Muscle layer of duodenum (tissue), 2 donors: ENCODE data around the gene TASP1.
"Not testable (repeated sequence)": the region's sequence is repeated elsewhere in the genome, so short reads cannot be mapped to it uniquely, and the experiment has no call there.

Experiments
- H3K27ac ChIP-seq: one replicate; pipeline ENCODE4 v1.7.0; 2013; ENCODE audit warnings: mild to moderate bottlenecking, low read length
- H3K27me3 ChIP-seq: one replicate; pipeline ENCODE4 v1.7.0; 2013; ENCODE audit warnings: low read depth, mild to moderate bottlenecking, control low read depth, low read length
- H3K36me3 ChIP-seq, 2 donors: one replicate each; pipeline ENCODE4 v1.7.0; 2013; ENCODE audit warnings: low read length in 2 of 2, control low read depth in 1 of 2, mild to moderate bottlenecking in 1 of 2; ENCODE audit not compliant: insufficient read depth in 2 of 2, control insufficient read depth in 1 of 2
- H3K4me1 ChIP-seq, 2 donors: one replicate each; pipeline ENCODE4 v1.7.0; 2013; ENCODE audit warnings: low read length in 2 of 2, mild to moderate bottlenecking in 2 of 2, control low read depth in 1 of 2, moderate library complexity in 1 of 2; ENCODE audit not compliant: insufficient read depth in 2 of 2, control insufficient read depth in 1 of 2
- H3K4me3 ChIP-seq, 2 donors: one replicate each; pipeline ENCODE4 v1.7.0; 2013; ENCODE audit warnings: low read length in 2 of 2, low read depth in 1 of 2, mild to moderate bottlenecking in 1 of 2
- H3K9me3 ChIP-seq, 2 donors: one replicate each; pipeline ENCODE4 v1.7.0; 2013; ENCODE audit warnings: low read length in 2 of 2, control low read depth in 1 of 2, mild to moderate bottlenecking in 1 of 2; ENCODE audit not compliant: control insufficient read depth in 1 of 2
- donor health status: healthy.

TASP1 gene

GRCh38 chr20:13648291-13649228, 9.8 kb upstream of the TASP1 start:
- Histone ChIP-seq H3K36me3 (no peaks in the 10 kb centered on the region), H3K9me3 (peaks cover 0 to 3% of the 10 kb centered on the region in 2 donors), H3K4me1 (no peaks in the 10 kb centered on the region), H3K27me3 (no peaks in the 10 kb centered on the region), H3K27ac (no peak overlapping the region), H3K4me3 (no peak overlapping the region)

- Histone ChIP-seq H3K9me3 (peaks cover 0 to 3% of the 10 kb centered on the region in 2 donors), H3K4me1 (peaks cover 0 to 3% of the 10 kb centered on the region in 2 donors), H3K27ac (no peak overlapping the region)
These were observed 5.3 kb upstream of the TASP1 start for GRCh38 chr20:13644010-13644409.

GRCh38 chr20:13639150-13639497, 392 bp upstream of the TASP1 start:
- Histone ChIP-seq H3K27me3 (no peaks in the 10 kb centered on the region), H3K4me3 (peak overlapping the region; percentile 94 to 98), H3K4me1 (peaks cover 9 to 10% of the 10 kb centered on the region in 2 donors), H3K9me3 (no peaks in the 10 kb centered on the region), H3K27ac (peak overlapping the region; percentile 69), H3K36me3 (no peaks in the 10 kb centered on the region)

More at GRCh38 chr20:13644010-13644409, 5.3 kb upstream of the TASP1 start:
- H3K36me3 ChIP-seq: no peaks in the 10 kb centered on the region
- no peaks in the 10 kb centered on the region for H3K27me3 ChIP-seq
- H3K4me3 ChIP-seq: no peak overlapping the region

GRCh38 chr20:13638162-13638495, 603 bp downstream of the TASP1 start:
- H3K36me3 ChIP-seq: no peaks in the 10 kb centered on the region
- H3K27ac ChIP-seq: peak overlapping the region; percentile 69
- no peaks in the 10 kb centered on the region for H3K27me3 ChIP-seq
- H3K9me3 ChIP-seq: no peaks in the 10 kb centered on the region
- H3K4me1 ChIP-seq: peaks cover 9 to 10% of the 10 kb centered on the region in 2 donors
- peak overlapping the region; percentile 94 to 98 for H3K4me3 ChIP-seq

- Histone ChIP-seq H3K4me3 (no peak overlapping the region), H3K9me3 (no peaks in the 10 kb centered on the region), H3K36me3 (peaks cover 11 to 14% of the 10 kb centered on the region in 2 donors)
These were observed 6.3 kb downstream of the TASP1 start for GRCh38 chr20:13632431-13632830.

GRCh38 chr20:13627525-13627924, 11.2 kb downstream of the TASP1 start:
- H3K9me3 ChIP-seq, H3K27me3 ChIP-seq, H3K27ac ChIP-seq, H3K4me1 ChIP-seq, H3K4me3 ChIP-seq: not testable (repeated sequence)
- peaks cover 11 to 14% of the 10 kb centered on the region in 2 donors for H3K36me3 ChIP-seq

More at GRCh38 chr20:13632431-13632830, 6.3 kb downstream of the TASP1 start:
- Histone ChIP-seq H3K27ac (no peak overlapping the region), H3K27me3 (no peaks in the 10 kb centered on the region), H3K4me1 (peaks cover 0 to 4% of the 10 kb centered on the region in 2 donors)

GRCh38 chr20:13626724-13627123, 12.0 kb downstream of the TASP1 start:
- Histone ChIP-seq H3K9me3 (no peaks in the 10 kb centered on the region), H3K36me3 (peaks cover 11 to 18% of the 10 kb centered on the region in 2 donors), H3K27ac (no peak overlapping the region), H3K4me3 (no peak overlapping the region), H3K4me1 (no peaks in the 10 kb centered on the region), H3K27me3 (no peaks in the 10 kb centered on the region)

- no peak overlapping the region for H3K4me3 ChIP-seq
- H3K27ac ChIP-seq: no peak overlapping the region
These were observed 13.3 kb downstream of the TASP1 start for GRCh38 chr20:13625304-13625979.

GRCh38 chr20:13619415-13619814, 19.3 kb downstream of the TASP1 start:
- not testable (repeated sequence) for H3K4me1 ChIP-seq, H3K4me3 ChIP-seq, H3K27ac ChIP-seq, H3K9me3 ChIP-seq, H3K27me3 ChIP-seq, H3K36me3 ChIP-seq

More at GRCh38 chr20:13625304-13625979, 13.3 kb downstream of the TASP1 start:
- Histone ChIP-seq H3K27me3 (no peaks in the 10 kb centered on the region), H3K4me1 (no peaks in the 10 kb centered on the region), H3K9me3 (no peaks in the 10 kb centered on the region), H3K36me3 (peaks cover 11 to 18% of the 10 kb centered on the region in 2 donors)

GRCh38 chr20:13618456-13618855, 20.3 kb downstream of the TASP1 start:
- H3K27ac ChIP-seq, H3K36me3 ChIP-seq, H3K4me3 ChIP-seq, H3K27me3 ChIP-seq, H3K9me3 ChIP-seq, H3K4me1 ChIP-seq: not testable (repeated sequence)

- H3K4me1 ChIP-seq: peaks cover 0 to 11% of the 10 kb centered on the region in 2 donors
- not testable (repeated sequence) for H3K27ac ChIP-seq, H3K4me3 ChIP-seq, H3K27me3 ChIP-seq, H3K9me3 ChIP-seq, H3K36me3 ChIP-seq
These were observed 21.1 kb downstream of the TASP1 start for GRCh38 chr20:13617585-13617984.
